NOMO-1 treated with DMSO at 0.1 percent for 48 hours (cell line): Measurements from ENCODE around the gene STRN.
"Not testable (repeated sequence)": the region's sequence is repeated elsewhere in the genome, so short reads cannot be mapped to it uniquely, and the experiment has no call there.

ENCODE experiments used
- DNase-seq: peaks from one replicate; lab custom pipeline; 2025; ENCODE audit not compliant: unreplicated experiment; lab: John Stamatoyannopoulos, UW

Gene STRN

DNA sequence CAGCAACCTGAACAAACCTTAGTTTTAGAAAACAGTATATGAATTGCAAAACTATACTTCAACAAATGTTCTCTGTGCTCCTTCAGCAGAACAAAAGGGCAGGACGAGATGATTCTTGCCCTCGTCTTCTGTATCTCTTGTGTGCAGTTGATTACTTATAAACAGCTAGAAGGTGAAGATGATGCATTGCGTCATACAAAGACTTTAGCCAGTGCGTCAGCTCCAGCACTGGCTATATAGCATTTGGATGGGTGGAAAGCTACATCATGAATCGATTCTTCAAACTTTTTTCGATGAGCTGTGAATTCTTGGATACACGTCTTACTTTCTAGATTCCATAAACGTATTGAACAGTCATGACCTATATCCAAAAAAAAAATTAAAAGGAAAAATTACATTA lies 117.1 kb downstream of the STRN start:
- DNase-seq = no peak

DNA sequence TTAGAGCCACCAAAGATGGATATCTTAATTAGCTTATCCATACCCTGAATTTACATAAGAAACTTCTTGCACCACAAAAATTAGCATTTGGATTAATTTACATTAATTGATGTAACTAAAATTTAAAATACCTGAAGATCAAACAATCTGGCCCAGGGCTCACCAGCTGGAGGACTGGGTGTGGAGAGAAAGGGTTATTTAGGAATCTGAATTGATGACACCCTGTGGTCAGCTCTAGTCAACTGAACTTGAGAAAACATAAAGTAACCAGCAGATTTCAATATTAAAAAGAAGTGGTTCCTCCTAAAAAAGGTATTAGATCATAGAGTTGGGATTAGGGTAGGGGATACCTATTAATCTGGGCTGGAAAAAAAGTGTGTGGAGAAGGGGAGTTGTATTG lies 122.5 kb downstream of the STRN start:
- DNase-seq = no peak

DNA sequence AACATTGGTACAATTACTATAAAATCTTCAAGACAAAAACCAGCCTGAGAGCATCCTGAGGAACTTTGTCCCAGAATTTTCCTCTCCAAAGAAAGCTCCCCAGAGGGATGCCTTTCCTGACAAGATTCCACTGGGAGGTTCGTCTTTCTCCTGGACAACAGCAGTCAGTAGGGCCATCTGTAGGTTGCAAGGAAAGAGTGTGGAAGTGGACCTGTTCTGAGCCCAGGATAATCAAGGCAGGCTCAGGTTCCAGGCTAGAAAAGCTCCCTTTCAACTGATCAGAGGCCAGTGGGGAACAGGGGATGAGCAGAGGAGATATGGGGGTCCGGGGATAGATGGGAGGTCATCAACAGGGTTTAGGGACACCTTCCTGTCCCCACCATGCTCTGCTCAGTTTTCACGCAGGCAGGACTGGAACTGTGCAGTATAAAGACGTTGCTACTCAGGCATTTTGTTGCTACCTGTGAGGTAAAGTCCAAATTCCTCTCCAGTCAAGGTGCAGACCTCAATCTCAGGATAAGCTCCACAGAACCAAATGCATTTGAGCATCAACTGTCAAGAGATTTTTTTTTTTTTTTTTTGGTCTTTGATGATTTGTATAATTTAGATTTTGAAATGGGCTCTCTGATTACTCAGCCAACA lies 126.2 kb downstream of the STRN start:
- no peak for DNase-seq

DNA sequence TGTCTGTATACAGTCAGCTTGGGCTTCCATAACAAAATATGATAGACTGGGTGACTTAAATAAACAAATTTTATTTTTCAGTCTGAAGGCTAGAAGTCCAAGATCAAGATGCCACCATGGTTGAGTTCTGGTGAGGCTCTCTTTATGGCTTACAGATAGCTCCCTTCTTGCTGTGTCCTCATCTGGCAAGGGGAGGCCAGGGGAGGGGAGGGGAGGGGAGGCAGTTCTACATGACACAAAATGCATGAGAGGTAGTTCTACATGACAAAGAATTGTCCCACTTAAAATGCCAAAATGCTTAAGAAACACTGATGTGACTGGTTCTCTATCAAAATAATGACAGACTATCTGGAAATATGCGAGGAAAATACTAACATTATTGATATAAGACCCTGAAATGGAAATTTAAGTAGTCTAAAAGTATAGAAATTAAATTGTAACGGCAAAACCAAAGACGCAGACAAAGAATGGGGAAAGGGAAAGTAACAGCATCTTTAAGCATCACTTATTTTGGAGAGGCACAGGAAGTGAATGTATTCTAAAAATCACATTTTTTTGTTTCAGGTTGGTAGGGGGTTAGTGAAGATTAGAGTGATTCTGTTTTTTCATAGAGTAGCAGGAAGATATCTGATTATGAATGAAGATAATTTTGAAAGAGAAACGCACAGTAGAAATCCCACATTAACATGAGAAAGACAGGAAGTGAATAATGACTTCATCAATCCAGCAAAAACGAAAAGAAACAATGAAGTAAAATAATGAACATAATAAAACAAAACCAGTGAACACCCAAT lies 131.4 kb downstream of the STRN start:
- DNase-seq = no peak

DNA sequence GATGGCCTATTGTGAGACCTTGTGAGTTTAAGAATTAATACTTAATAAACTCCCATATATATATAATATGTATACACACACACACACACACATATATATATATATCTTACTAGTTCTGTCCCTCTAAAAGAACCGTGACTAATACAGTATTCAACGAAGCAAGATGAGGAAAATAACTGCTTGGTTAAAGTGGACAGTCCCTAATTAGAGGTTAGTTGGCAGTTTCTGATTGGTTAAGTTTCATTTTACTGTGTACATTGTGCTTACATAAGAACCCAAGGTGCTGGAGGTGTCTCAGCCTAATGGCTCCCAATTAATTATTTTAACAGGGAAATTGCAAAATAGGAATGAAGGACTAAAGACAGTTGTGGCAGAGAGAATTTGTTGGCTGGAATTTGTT lies 132.1 kb downstream of the STRN start:
- no peak for DNase-seq

DNA sequence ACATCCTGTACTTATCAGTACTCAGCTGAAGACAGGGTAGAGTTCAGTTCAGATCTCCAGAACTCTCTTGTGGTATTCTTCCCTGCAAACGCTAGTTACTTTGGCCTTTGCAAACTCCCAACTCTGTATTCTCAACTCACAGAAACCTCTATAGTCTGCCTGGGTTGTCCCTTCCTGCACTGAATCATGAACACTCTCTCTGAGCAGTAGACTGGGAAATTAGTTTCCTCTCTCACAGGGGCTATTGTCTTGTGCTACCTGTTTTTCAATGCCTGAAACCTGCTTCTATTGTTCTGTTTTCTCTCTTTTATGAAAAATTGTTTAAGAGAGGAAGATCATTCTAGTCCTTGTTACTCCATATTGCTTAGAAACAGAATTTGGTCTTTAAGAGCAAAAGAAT lies 135.2 kb downstream of the STRN start:
- no peak for DNase-seq

DNA sequence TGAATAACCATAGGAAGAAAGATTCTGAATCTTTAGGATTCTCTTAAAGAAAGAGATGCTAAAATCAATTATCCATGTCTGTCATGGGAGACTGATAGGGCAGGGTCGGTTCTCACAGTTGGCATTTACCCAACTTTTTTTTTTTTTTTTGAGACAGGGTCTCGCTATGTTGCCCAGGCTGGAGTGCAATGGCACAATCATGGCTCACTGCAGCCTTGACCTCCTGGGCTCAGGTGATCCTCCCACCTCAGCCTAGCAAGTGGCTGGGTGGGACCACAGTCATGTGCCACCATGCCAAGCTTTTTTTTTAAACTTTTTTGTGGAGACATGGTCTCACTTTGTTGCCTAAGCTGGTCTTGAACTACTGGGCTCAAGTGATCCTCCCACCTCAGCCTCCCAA lies 141.7 kb downstream of the STRN start:
- not testable (repeated sequence) for DNase-seq

DNA sequence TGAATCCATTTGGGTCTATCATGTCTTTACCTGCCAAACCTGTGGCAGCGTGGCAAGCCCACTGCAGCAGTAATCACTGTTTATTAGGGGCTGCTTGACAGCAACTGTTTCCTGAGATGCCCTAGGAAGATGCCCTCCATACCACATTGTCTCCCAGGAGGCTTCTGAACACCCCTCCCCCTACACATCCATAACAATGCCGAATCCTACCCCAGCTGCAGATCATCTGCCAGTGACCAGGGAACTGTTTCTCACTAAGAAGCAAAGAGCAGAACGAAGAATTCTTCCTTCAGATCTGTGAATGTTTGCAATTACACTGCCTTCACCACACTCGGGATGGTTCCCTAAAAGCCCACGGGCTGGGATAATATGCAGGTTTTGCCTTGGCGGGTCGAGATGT lies 142.1 kb downstream of the STRN start:
- DNase-seq = no peak

DNA sequence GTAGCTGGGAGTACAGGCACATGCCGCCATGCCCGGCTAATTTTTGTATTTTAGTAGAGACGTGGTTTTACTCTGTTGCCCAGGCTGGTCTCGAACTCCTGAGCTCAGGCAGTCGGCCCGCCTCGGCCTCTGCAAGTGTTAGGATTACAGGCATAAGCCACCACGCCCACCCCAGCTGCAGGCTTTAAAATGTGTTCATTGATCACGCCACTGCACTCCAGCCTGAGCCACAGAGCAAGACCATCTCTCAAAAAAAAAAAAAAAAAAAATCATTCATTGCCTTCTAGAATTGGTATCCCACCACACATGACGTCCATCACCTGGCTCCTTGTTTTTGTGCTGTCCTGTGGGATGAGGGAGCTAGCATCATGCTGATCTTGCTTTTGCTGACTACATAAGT lies 142.5 kb downstream of the STRN start:
- DNase-seq = no peak

DNA sequence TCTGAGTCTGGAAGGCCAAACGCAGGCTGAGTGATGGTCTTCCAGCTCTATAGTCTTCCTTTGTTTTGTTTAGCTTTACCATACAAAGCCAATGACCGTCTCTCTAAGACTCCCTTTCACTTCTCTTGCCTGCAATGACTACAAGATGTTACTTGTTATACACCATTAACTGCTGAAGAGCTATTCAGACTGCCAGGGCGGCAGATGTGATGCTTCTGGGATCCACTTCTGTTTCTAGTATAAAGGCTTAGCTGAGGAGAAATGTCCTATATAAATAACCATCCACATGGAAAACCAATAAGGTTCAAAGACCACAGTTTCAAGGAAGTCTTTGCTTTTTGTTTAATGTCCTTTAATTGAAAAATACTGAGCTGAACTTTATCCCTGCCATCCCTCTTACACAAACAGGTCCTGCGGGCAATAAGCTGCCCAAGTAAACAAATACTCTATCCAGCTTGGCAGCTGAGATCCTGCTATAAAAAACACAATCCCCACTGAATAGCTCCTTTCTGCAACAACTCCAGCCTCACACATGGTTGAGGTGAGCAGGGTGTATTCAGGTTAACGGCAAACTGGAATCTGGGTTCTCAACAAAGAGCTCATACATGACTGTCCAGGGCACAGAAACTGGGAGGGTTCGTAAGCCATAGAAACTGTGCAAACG lies 145.3 kb downstream of the STRN start:
- no peak for DNase-seq

DNA sequence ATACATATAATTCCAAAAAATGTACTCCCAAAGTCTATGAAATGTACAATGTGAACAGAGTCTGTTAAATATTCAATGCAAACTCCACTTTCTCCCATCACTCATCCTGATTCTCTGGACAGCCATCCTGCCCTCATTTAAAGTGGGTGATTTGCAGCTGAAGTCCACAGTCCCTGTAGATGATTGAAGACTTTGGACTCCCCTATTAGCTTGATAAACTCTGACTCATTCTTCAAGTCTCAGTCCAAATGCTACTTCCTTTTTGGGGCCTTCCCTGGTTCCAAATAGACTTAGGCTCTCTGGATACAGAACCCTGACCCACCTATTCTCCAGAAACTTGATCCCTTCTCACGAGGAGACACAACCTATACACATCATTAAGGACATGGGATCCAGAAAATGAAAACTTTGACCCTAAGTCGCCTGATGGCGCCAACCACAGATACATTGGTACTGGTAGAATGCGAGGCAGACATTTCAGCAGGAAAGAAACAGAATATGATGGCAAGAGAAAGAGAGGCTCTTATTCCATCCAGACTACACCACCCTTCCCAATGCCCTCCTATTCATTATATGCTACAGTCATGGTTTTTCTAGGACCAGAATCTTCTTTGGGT lies 147.1 kb downstream of the STRN start:
- no peak for DNase-seq

DNA sequence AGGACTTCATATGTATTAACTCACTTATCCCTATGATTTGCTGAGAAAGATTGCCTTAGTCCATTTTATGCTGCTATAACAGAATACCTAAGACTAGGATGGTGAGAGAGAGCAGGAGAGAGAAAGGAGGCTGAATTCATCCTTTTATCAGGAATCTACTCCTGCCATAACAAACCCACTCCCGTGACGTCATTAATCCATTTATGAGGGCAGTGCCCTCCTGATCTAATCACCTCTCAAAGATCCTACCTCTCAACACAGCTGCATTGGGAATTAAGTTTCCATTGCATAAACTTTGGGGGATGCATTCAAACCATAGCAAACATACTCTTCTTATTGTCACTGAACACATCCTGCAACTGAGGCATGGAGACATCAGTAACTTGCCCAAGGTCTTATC lies 147.8 kb downstream of the STRN start:
- DNase-seq = no peak

DNA sequence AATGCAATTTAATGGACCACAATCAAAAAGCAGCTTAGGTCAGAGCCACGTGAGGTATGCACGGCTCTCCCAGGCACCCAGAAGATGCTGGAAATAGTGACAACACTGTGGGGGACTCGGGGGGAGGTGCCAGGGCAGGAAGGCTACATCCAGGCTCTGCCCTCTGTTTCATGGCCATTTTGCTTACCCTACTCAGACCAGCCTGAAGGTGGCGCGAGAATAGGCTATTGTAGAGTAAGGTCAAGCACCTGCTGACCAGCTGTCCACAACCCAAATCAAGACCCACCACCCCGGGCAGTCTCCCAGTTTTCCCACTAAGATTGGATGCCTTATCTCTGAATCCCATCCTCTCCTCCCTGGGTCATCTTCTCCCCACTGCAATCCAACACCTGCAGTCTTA lies 154.1 kb downstream of the STRN start:
- no peak for DNase-seq

DNA sequence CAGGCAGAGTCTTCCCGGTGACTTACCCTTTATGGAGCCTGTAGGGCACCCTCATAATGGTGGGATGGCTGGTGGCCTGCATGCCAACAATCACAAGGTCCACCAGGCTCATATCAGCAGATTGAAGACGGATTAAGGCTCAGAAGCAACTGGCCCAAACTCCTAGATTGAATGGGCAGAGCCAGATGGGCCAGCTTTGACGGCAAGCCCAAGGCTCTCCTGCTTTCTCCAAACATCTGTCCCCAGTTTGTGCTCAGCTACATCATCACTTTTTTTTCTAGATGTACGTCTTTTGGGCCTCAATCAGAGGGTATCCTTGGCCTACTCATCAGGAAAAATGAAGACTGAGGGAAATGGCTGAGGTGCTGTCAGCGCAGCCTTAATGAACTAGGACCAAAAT lies 155.3 kb downstream of the STRN start:
- no peak for DNase-seq

DNA sequence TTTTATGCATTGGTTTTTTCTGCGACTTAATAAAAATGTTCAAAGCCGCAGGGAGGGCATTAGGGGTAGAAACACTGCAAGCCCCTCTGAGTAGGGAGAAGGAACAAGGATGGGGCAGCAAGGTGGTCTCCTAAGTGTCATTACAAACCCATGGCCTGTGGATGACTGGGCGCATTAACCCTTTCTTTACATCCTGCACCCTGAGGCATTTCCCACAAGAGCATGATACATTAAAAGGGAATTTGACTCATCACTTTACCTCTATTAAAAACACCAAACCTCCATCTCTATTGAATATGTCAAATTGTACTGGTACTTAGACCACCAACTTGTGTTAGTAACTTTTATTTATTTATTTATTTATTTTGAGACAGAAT lies 157.3 kb downstream of the STRN start:
- no peak for DNase-seq

DNA sequence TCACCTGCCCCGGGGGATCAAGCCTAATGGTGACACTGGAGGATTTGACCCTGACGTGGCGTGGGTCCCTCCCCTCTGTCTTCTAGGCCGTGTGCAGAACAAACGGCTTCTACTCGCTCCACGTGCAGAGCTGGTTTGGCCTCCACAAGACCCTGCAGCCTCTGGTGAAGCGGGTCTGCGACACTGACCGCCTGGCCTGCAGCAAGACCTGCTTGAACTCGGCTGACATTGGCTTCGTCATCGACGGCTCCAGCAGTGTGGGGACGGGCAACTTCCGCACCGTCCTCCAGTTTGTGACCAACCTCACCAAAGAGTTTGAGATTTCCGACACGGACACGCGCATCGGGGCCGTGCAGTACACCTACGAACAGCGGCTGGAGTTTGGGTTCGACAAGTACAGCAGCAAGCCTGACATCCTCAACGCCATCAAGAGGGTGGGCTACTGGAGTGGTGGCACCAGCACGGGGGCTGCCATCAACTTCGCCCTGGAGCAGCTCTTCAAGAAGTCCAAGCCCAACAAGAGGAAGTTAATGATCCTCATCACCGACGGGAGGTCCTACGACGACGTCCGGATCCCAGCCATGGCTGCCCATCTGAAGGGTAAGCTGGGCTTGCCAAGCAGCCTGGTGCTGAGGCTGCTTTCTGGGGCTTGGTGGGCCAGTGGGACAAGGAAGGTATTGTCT lies 157.8 kb downstream of the STRN start:
- DNase-seq = no peak

DNA sequence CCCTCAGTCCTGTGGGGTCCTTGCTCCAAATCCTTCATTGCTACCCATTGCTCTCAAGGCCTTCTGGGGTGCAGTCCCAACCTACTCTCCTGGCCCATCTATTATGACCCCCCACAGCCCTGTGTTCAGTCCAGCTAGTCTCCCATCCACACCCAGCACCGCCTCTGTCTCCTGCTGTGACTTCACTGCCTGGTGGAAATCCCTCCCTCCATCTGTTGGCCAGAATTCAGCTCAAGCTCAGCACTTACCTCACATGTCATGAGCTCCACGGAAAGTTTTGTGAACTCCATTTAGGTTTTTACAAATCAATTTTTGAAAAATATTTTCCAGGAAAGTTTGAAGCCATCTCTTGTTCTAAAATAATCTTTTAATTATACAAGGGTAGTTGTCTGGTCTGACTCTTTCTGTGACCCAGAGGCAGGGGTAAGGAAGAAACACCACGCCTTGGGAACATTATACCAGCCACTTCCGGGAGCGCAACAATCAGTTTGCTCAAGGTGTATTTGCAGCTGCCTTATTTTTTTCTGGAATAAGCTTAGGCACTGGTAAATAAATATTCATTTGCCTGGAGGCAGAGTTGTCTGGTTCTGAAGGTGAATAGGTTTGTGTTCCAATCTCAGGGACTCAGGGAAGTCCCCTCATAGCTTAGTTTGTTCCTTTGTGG lies 159.0 kb downstream of the STRN start:
- DNase-seq = no peak

DNA sequence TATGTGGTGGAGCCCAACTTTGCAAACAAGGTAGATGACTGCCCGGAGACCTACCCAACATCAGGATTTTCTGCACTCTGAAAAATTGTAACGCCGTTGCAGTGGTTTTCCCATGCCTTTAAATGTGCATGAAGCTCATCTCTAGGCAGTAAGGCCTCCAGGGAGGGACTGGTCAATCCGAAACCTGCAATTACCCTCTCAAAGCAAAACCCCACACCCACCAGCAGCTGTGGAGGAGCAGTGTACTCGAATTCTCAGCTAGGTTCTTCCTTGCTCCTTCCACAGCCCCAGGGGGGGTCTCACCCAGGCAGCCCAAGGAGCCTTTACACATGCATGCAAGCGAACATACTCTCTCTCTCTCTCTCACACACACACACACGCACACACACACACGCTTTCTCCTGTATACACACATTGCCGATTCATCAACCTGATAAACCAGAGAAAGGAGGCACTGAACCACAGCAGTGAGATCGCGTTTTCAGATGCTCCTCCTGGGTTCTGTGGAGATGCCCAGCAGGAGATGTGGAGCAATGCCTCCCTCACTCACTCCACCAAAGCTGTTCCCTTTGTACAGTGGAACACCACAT lies 160.6 kb downstream of the STRN start:
- DNase-seq = no peak

DNA sequence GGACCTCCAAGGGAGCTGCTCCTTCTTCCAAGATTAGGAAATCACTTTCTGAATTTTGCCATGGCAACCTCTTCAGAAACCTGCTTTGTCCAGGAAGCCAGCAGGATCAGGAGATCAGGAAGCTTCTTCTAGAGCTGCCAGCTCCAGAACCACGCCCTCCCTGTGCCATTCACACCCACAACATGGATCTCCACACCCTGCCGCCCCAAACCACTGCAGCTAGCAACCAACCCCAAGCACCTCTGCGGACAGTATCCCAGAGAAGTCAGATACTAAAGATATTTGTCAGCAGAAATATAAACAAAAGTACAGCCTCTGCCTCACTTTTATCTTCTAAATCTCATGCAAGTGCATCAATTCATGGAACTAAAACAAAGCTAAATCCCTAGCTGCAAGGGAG lies 163.4 kb downstream of the STRN start:
- no peak for DNase-seq

DNA sequence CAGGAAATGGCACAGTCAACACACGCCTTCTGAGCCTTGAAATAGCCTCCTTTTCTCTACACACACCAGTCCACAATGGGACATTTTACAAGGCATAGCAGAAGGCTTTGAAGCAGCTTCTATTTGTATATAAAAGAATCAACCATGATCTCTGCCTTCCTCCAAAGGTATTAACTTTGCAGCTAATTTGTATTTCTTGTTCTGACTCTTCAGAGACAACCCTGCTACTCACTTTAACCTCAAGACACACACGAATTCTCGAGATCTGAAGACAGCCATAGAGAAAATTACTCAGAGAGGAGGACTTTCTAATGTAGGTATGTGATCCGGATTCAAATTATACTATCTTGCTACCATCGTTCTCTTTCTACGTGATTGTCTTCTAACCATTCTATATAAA lies 165.2 kb downstream of the STRN start:
- DNase-seq = no peak

DNA sequence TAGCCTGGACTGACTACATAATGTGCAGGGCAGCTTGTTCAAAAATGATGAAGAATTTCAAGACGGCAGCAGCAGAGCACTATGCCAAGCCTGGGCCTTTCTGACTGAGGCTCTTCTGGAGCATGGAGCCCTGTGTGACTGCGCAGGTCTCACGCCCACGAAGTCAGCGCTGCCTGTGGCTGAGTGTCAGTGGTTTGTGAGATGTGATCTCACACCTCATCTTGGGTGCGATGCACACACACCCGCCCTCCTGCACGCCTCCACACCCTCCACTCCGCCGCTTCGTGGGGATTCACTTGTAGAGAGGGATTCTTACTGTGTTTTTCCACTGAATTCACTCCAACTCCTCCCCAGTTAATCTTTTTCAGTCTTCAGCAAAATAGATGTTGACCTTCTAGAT lies 166.0 kb downstream of the STRN start:
- no peak for DNase-seq
